WERI-Rb-1 (cell line): ENCODE data around the gene EVX2.

Experiments used
- DNase-seq: peaks from one replicate; pipeline ENCODE4 v3.0.0-alpha.2; 2020
- H3K27ac ChIP-seq: fragments of 250-450 bp; sonication (Bioruptor Pico); 2 replicates; pipeline ENCODE4 v1.5.1; 2020; ENCODE audit warnings: mild to moderate bottlenecking, moderate library complexity
- H3K27me3 ChIP-seq: fragments of 250-450 bp; sonication (Bioruptor Pico); 2 replicates; pipeline ENCODE4 v1.5.1; 2021; ENCODE audit warnings: mild to moderate bottlenecking, low read depth, moderate library complexity; ENCODE audit not compliant: insufficient read depth, severe bottlenecking
- H3K36me3 ChIP-seq: fragments of 250-450 bp; sonication (Bioruptor Pico); 2 replicates; pipeline ENCODE4 v1.5.1; 2020; ENCODE audit warnings: mild to moderate bottlenecking, moderate library complexity
- H3K4me3 ChIP-seq: 2 replicates; pipeline ENCODE4 v1.5.1; 2011; ENCODE audit warnings: low read depth, mild to moderate bottlenecking, control low read depth, low read length
- H3K9me3 ChIP-seq: fragments of 250-450 bp; sonication (Bioruptor Pico); 2 replicates; pipeline ENCODE4 v1.5.1; 2021; ENCODE audit warnings: mild to moderate bottlenecking, moderate library complexity; ENCODE audit not compliant: severe bottlenecking
- CTCF ChIP-seq: IDR thresholded peaks from 2 replicates; pipeline ENCODE4 v1.5.1; 2011; ENCODE audit warnings: low read depth, mild to moderate bottlenecking, control low read depth, inconsistent platforms, low read length

Gene EVX2

GRCh38 chr2:176104316-176105077 lies 20.7 kb upstream of the EVX2 start:
- Histone ChIP-seq H3K9me3 (peaks cover 17% of the 10 kb centered on the region), H3K4me3 (0 out of 2 replicates have a peak overlapping the region, but pooled peaks have one; percentile 3), H3K36me3 (no peaks in the 10 kb centered on the region), H3K27ac (no peak overlapping the region), H3K27me3 (peaks cover 89% of the 10 kb centered on the region)
- no peak for TF ChIP-seq CTCF
- DNase-seq: no peak

- no peak for DNase-seq
- no peak overlapping the region for H3K27ac ChIP-seq
- TF ChIP-seq CTCF: no peak
- peaks cover 17% of the 10 kb centered on the region for H3K9me3 ChIP-seq
- no peak overlapping the region for H3K4me3 ChIP-seq
- H3K27me3 ChIP-seq: peaks cover 89% of the 10 kb centered on the region
- no peaks in the 10 kb centered on the region for H3K36me3 ChIP-seq
Measured at GRCh38 chr2:176103742-176104315, 20.1 kb upstream of the EVX2 start.

DNA sequence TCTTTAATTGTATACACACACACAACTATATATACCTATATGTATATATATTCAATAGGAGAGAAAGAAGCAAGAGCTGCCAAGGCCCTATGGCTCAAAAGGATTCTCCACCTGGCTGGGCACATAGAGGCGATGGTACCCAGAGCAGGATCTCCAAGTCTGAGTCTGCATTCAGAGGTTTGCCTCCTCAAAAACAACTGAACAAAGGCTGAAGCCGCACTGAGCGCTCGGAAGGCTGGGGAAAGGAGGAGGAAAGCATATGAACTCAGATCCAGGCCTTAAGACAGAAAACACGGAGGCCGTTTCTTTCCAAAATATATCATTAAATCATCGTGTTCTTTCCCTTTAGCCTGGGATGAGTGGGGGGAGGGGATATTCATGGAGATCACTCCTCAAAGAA lies 19.4 kb upstream of the EVX2 start:
- Histone ChIP-seq H3K4me3 (no peak overlapping the region), H3K27ac (no peak overlapping the region), H3K27me3 (peaks cover 92% of the 10 kb centered on the region), H3K9me3 (peaks cover 17% of the 10 kb centered on the region), H3K36me3 (no peaks in the 10 kb centered on the region)
- no peak for TF ChIP-seq CTCF
- DNase-seq: no peak

DNA sequence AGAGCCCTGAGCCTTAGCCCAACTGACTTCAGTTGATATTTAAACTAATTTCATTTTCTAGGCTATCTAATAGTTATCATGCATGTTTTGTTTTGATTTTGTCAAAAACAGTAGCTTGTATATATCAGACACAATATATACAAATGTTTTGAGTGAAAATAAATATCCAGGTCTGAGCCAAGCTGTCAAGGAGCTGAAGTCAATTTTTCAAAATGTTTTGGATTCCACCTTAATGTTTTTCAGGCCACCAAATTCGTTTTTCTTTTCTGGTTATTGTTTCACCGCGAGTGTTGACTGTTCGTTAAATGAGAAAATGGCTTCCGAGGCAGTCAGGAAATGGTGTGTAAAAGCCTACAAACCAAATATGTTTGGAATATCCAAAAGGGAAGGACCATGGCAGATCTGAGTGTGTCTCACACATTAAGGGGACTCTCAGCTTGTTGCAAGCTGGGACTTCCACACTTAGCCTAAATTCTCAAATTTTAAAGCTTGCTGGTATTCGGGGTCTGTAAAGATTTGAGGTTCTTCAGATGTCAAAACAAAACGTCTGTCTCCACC lies 18.6 kb upstream of the EVX2 start:
- peaks cover 99% of the 10 kb centered on the region for H3K27me3 ChIP-seq
- H3K9me3 ChIP-seq: peaks cover 17% of the 10 kb centered on the region
- no peaks in the 10 kb centered on the region for H3K36me3 ChIP-seq
- no peak overlapping the region for H3K27ac ChIP-seq
- TF ChIP-seq CTCF: no peak
- no peak overlapping the region for H3K4me3 ChIP-seq
- no peak for DNase-seq

DNA sequence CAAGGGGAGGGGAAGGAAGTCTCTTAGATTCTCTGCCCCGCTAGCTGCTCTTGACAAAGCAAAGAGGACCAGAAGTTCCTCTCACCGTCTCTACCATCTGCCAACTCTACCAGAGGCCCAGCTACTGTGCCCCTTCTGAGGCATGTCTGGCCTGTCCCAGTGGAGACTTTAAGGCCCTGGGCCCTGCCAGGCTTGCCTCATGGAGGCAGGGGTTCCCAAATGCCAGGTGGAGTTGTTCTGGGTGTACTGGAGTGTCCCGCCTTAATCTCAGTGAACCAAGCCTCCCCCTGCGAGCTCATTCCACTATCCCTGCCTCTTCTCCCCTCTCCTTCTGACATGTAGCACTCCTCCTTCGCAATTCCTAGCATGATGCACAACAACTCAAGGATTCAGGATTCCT lies 18.1 kb upstream of the EVX2 start:
- Histone ChIP-seq H3K4me3 (no peak overlapping the region), H3K9me3 (peaks cover 14% of the 10 kb centered on the region), H3K27ac (no peak overlapping the region), H3K27me3 (peaks cover 100% of the 10 kb centered on the region), H3K36me3 (no peaks in the 10 kb centered on the region)
- no peak for TF ChIP-seq CTCF
- DNase-seq: no peak
